GM23338 (cell line): ENCODE data around the gene CPAMD8. TPM values are rescaled to one million over a fixed set of nuclear protein-coding genes. Genes with fewer than 3 reads are reported as not detected.
A peak's percentile ranks its signal among the peaks of the same experiment; 100 is the strongest.

Experiments
- ATAC-seq: fragments of 200-7000 bp; cut with Tn5 transposase; 3 replicates; pipeline ENCODE4 v1.9.1; 2020
- DNase-seq: peaks from one replicate; pipeline ENCODE4 v3.0.0-alpha.2; 2015; ENCODE audit warnings: low spot score
- H2AFZ ChIP-seq: fragments of 200-600 bp; sonication (generic); 2 replicates; pipeline ENCODE4 v1.8.0; 2016; ENCODE audit warnings: antibody characterized with exemption, mild to moderate bottlenecking, moderate library complexity
- H3F3A ChIP-seq: fragments of 200-600 bp; sonication (generic); replicated peaks from 2 replicates; pipeline ENCODE4 v1.8.0; 2017; ENCODE audit warnings: antibody characterized with exemption, mixed run types, low read depth
- H3K27ac ChIP-seq: fragments of 200-600 bp; sonication (generic); 2 replicates; pipeline ENCODE4 v1.6.1; 2016; ENCODE audit warnings: low read depth
- H3K27me3 ChIP-seq: fragments of 200-600 bp; sonication (generic); 2 replicates; pipeline ENCODE4 v1.8.0; 2016; ENCODE audit warnings: mild to moderate bottlenecking, mixed run types, moderate library complexity; ENCODE audit not compliant: insufficient read depth
- H3K36me3 ChIP-seq: fragments of 200-600 bp; sonication (generic); 2 replicates; pipeline ENCODE4 v1.8.0; 2016; ENCODE audit warnings: mild to moderate bottlenecking; ENCODE audit not compliant: insufficient read depth
- H3K4me1 ChIP-seq: fragments of 200-600 bp; sonication (generic); 2 replicates; pipeline ENCODE4 v1.8.0; 2016; ENCODE audit warnings: mild to moderate bottlenecking, moderate library complexity; ENCODE audit not compliant: insufficient read depth
- H3K4me2 ChIP-seq: fragments of 200-600 bp; sonication (generic); 2 replicates; pipeline ENCODE4 v1.7.1; 2017; ENCODE audit warnings: mixed run types
- H3K4me3 ChIP-seq: fragments of 200-600 bp; sonication (generic); 2 replicates; pipeline ENCODE4 v1.6.1; 2016; ENCODE audit warnings: mixed run types
- H3K79me2 ChIP-seq: fragments of 200-600 bp; sonication (generic); replicated peaks from 2 replicates; pipeline ENCODE4 v1.8.0; 2017; ENCODE audit warnings: mild to moderate bottlenecking; ENCODE audit not compliant: insufficient read depth
- H3K9me2 ChIP-seq: fragments of 200-600 bp; sonication (generic); 2 replicates; pipeline ENCODE4 v1.8.0; 2017; ENCODE audit not compliant: insufficient read depth
- H4K20me1 ChIP-seq: fragments of 200-600 bp; sonication (generic); replicated peaks from 2 replicates; pipeline ENCODE4 v1.8.0; 2017; ENCODE audit warnings: mild to moderate bottlenecking; ENCODE audit not compliant: insufficient read depth
- H3K27ac Mint-ChIP-seq: 2 replicates; pipeline ENCODE4 v1.8.0; 2020; ENCODE audit warnings: inconsistent platforms, mild to moderate bottlenecking, moderate library complexity, mixed read lengths
- H3K27me3 Mint-ChIP-seq: 3 replicates; pipeline ENCODE4 v1.8.0; 2022; ENCODE audit warnings: low read depth, mild to moderate bottlenecking, moderate library complexity, mixed read lengths, inconsistent platforms; ENCODE audit not compliant: insufficient read depth, poor library complexity
- H3K36me3 Mint-ChIP-seq: 3 replicates; pipeline ENCODE4 v1.8.0; 2021; ENCODE audit warnings: low read depth, mild to moderate bottlenecking, inconsistent platforms, moderate library complexity, mixed read lengths
- H3K4me1 Mint-ChIP-seq: 3 replicates; pipeline ENCODE4 v1.8.0; 2020; ENCODE audit warnings: mild to moderate bottlenecking, inconsistent platforms, mixed read lengths
- H3K4me3 Mint-ChIP-seq: 3 replicates; pipeline ENCODE4 v1.8.0; 2021; ENCODE audit warnings: moderate library complexity, mild to moderate bottlenecking, inconsistent platforms, mixed read lengths
- H3K9me3 Mint-ChIP-seq: 3 replicates; pipeline ENCODE4 v1.8.0; 2020; ENCODE audit warnings: moderate library complexity, mild to moderate bottlenecking, inconsistent platforms, mixed read lengths
- JUNB ChIP-seq: IDR thresholded peaks from one replicate; pipeline ENCODE4 v1.6.1; 2016; ENCODE audit warnings: antibody characterized with exemption; ENCODE audit not compliant: unreplicated experiment
- POLR2AphosphoS5 ChIP-seq: IDR thresholded peaks from 2 replicates; pipeline ENCODE4 v1.6.1; 2016; ENCODE audit warnings: antibody characterized with exemption, low read depth
- long read RNA-seq: library from polyadenylated mRNA; unstranded; transcript quantifications from one replicate; pipeline ENCODE4 v2.0.0, GENCODE V29; 2020; ENCODE audit not compliant: unreplicated experiment
- polyA plus RNA-seq: library from polyadenylated mRNA; unstranded; fragments of >200 nt; fragmentation: Nextera tagmentation; extraction: Ambion mirVana; gene quantifications from 2 replicates; pipeline ENCODE4 v1.2.1, GENCODE V29; 2016
- total RNA-seq: library from RNA; depleted of rRNA; stranded (reverse); fragments of >200 nt; shearing (Covaris generic); gene quantifications from 2 replicates; pipeline ENCODE4 v1.2.3, GENCODE V29; 2014; rRNA removed
- TF ChIP-seq, protein P1 (sequence below): fragments of 250-450 bp; sonication (Bioruptor Pico); IDR thresholded peaks from 2 replicates; pipeline ENCODE4 v1.5.0; 2020; ENCODE audit warnings: mild to moderate bottlenecking, moderate library complexity
- TF ChIP-seq, protein P2 (sequence below): IDR thresholded peaks from 2 replicates; pipeline ENCODE4 v1.6.1; 2016; ENCODE audit warnings: antibody characterized with exemption

The CPAMD8 gene
- total RNA-seq = 11.8 and 14.1 TPM in 2 replicates
- 4.4 and 4.6 TPM in 2 replicates for polyA plus RNA-seq
- long read RNA-seq, partial matches to known transcripts = 0 of 1 reads
- long read RNA-seq, other reads (novel, unspliced or antisense) = 0 of 1 reads

DNA sequence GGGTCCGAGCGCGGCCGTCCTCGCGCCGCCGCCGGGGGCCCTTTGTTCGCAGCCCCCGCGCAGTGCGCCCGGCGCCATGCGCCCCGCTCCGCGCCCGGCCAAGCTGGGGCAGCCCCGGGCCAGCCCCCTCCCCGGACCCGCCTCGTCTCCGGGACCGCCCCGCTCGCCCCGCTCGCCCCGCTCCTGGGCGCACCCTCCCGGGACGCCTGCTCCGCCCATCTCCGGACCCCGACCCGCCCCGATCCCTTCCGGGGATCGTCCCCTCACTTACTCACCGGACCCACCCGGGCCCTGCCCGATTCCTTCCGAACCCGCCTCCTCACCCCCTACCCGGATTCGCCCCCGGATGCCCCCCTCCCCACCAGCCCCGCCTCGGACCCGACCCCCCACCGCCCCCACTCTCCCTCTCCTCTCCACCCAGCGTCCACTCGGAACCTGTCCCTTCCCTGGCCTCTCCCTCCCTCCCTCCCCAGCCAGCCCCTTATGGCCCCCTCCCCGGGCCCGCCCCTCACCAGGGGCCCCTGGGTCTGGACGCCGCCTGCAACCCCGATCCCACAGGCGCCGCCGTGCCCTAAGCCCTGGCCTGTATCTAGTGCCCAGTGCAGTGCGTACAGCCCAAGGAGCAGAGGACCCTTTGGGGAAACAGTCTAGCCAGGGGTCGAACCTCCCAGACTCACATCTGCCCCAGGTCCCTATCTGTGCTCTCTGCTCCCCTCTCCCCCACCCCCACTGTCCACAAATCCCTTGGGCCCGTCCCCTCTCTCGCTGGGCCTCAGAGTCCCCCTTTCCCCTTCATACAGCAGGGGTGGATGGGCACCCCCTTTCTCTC lies at the start of gene CPAMD8:
CPAMD8 (minus strand) TSS at position 105 of the 829 bp plus-strand sequence. CDS start 168 bp downstream, outside the sequence.
- Histone ChIP-seq H2AFZ (peak within 1 kb of the TSS; percentile 97), H3K27ac (no peak within 1 kb of the TSS), H4K20me1 (no peaks in the 10 kb centered on the region; the same call in 1 of the 2 replicates), H3K79me2 (peaks cover 10% of the 10 kb centered on the region), H3K4me3 (peak within 1 kb of the TSS; percentile 93), H3K36me3 (0 out of 2 replicates have a peak, but pooled peaks cover 2% of the 10 kb centered on the region), H3K4me1 (peaks cover 12% of the 10 kb centered on the region), H3K9me2 (no peaks in the 10 kb centered on the region), H3K4me2 (peak within 1 kb of the TSS; percentile 98), H3K27me3 (peaks cover 10% of the 10 kb centered on the region; the same call in 1 of the 2 replicates), H3F3A (no peaks in the 10 kb centered on the region)
- DNase-seq (peak; percentile 69), ATAC-seq (peak; percentile 88)
- peak within 1 kb of the TSS; percentile 86 for H3K4me3 Mint-ChIP-seq
- no peak for TF ChIP-seq JUNB
- TF ChIP-seq, protein P1, sequence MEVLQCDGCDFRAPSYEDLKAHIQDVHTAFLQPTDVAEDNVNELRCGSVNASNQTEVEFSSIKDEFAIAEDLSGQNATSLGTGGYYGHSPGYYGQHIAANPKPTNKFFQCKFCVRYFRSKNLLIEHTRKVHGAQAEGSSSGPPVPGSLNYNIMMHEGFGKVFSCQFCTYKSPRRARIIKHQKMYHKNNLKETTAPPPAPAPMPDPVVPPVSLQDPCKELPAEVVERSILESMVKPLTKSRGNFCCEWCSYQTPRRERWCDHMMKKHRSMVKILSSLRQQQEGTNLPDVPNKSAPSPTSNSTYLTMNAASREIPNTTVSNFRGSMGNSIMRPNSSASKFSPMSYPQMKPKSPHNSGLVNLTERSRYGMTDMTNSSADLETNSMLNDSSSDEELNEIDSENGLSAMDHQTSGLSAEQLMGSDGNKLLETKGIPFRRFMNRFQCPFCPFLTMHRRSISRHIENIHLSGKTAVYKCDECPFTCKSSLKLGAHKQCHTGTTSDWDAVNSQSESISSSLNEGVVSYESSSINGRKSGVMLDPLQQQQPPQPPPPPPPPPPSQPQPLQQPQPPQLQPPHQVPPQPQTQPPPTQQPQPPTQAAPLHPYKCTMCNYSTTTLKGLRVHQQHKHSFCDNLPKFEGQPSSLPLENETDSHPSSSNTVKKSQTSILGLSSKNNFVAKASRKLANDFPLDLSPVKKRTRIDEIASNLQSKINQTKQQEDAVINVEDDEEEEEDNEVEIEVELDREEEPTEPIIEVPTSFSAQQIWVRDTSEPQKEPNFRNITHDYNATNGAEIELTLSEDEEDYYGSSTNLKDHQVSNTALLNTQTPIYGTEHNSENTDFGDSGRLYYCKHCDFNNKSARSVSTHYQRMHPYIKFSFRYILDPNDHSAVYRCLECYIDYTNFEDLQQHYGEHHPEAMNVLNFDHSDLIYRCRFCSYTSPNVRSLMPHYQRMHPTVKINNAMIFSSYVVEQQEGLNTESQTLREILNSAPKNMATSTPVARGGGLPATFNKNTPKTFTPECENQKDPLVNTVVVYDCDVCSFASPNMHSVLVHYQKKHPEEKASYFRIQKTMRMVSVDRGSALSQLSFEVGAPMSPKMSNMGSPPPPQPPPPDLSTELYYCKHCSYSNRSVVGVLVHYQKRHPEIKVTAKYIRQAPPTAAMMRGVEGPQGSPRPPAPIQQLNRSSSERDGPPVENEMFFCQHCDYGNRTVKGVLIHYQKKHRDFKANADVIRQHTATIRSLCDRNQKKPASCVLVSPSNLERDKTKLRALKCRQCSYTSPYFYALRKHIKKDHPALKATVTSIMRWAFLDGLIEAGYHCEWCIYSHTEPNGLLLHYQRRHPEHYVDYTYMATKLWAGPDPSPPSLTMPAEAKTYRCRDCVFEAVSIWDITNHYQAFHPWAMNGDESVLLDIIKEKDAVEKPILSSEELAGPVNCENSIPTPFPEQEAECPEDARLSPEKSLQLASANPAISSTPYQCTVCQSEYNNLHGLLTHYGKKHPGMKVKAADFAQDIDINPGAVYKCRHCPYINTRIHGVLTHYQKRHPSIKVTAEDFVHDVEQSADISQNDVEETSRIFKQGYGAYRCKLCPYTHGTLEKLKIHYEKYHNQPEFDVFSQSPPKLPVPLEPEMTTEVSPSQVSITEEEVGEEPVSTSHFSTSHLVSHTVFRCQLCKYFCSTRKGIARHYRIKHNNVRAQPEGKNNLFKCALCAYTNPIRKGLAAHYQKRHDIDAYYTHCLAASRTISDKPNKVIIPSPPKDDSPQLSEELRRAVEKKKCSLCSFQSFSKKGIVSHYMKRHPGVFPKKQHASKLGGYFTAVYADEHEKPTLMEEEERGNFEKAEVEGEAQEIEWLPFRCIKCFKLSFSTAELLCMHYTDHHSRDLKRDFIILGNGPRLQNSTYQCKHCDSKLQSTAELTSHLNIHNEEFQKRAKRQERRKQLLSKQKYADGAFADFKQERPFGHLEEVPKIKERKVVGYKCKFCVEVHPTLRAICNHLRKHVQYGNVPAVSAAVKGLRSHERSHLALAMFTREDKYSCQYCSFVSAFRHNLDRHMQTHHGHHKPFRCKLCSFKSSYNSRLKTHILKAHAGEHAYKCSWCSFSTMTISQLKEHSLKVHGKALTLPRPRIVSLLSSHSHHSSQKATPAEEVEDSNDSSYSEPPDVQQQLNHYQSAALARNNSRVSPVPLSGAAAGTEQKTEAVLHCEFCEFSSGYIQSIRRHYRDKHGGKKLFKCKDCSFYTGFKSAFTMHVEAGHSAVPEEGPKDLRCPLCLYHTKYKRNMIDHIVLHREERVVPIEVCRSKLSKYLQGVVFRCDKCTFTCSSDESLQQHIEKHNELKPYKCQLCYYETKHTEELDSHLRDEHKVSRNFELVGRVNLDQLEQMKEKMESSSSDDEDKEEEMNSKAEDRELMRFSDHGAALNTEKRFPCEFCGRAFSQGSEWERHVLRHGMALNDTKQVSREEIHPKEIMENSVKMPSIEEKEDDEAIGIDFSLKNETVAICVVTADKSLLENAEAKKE = no peak
- TF ChIP-seq POLR2AphosphoS5 = 0 out of 2 replicates have a peak, but pooled peaks have one; percentile 19
- TF ChIP-seq, protein P2, sequence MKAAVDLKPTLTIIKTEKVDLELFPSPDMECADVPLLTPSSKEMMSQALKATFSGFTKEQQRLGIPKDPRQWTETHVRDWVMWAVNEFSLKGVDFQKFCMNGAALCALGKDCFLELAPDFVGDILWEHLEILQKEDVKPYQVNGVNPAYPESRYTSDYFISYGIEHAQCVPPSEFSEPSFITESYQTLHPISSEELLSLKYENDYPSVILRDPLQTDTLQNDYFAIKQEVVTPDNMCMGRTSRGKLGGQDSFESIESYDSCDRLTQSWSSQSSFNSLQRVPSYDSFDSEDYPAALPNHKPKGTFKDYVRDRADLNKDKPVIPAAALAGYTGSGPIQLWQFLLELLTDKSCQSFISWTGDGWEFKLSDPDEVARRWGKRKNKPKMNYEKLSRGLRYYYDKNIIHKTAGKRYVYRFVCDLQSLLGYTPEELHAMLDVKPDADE = no peak
- peaks cover 29% of the 10 kb centered on the region for H3K9me3 Mint-ChIP-seq
- H3K27me3 Mint-ChIP-seq = peaks cover 23% of the 10 kb centered on the region
- no peak within 1 kb of the TSS for H3K27ac Mint-ChIP-seq
- peaks cover 30% of the 10 kb centered on the region for H3K36me3 Mint-ChIP-seq
- H3K4me1 Mint-ChIP-seq = peaks cover 5% of the 10 kb centered on the region; the same call in 2 of the 3 replicates
